Right lobe of liver (tissue), 6 donors: ENCODE measurements around the gene RNU1-2. TPM values are rescaled to one million over a fixed set of nuclear protein-coding genes. Genes with fewer than 3 reads are reported as not detected.
"Not testable (repeated sequence)": the region's sequence is repeated elsewhere in the genome, so short reads cannot be mapped to it uniquely, and the experiment has no call there.

Experiments
- ATAC-seq, 4 donors: fragments of 200-7000 bp; cut with Tn5 transposase; one replicate each; pipeline ENCODE4 v1.9.1; 2020; ENCODE audit warnings: mild to moderate bottlenecking in 4 of 4, moderate library complexity in 4 of 4
- DNase-seq, 3 donors: peaks; one replicate each; pipeline ENCODE4 v3.0.0-alpha.2; 2020
- H3K27ac ChIP-seq, 3 donors: fragments of 200-600 bp; one replicate each; pipeline ENCODE4 v1.8.0; 2022
- H3K27me3 ChIP-seq, 2 donors: fragments of 200-600 bp; one replicate each; pipeline ENCODE4 v1.8.0; 2022
- H3K36me3 ChIP-seq, 4 donors: fragments of 200-600 bp; sonication (generic) in 1 of 4; one replicate each; pipeline versions ENCODE4 v1.5.1 to v1.8.0; 2017 to 2022; ENCODE audit warnings: control low read depth in 1 of 4
- H3K4me1 ChIP-seq, 4 donors: fragments of 200-600 bp; sonication (generic) in 1 of 4; one replicate each; pipeline versions ENCODE4 v1.5.1 to v1.8.0; 2017 to 2022; ENCODE audit warnings: control low read depth in 1 of 4
- H3K4me3 ChIP-seq, 3 donors: fragments of 200-600 bp; one replicate each; pipeline ENCODE4 v1.8.0; 2022
- H3K9me3 ChIP-seq, 4 donors: fragments of 200-600 bp; sonication (generic) in 1 of 4; one replicate each; pipeline versions ENCODE4 v1.5.1 to v1.8.0; 2017 to 2022; ENCODE audit warnings: control low read depth in 1 of 4
- POLR2A ChIP-seq: fragments of 450-650 bp; IDR thresholded peaks from one replicate; pipeline ENCODE4 v1.6.1; 2017; ENCODE audit warnings: antibody characterized with exemption, mild to moderate bottlenecking
- WGBS: methylation state at CpG from one replicate; pipeline ENCODE4 v1.1.6; 2018; ENCODE audit warnings: low coverage, low lambda C conversion rate; ENCODE audit not compliant: insufficient coverage; ENCODE audit errors: missing lambda C conversion rate; 5-methylcytosine and 5-hydroxymethylcytosine counted together
- intact Hi-C, 2 donors: fragments of 100-400 bp; cut with DNase I; formaldehyde crosslinking; loops; one replicate each; pipeline versions ENCODE4 v1.11.2 to v1.14.1; 2022
- total RNA-seq, 6 experiments: library from RNA; depleted of rRNA in 2 of 6; stranded (reverse); fragments of >200 nt in 2 of 6; fragmentation: NEBNext Ultra II Directional in 3 of 6; extraction: Animal tissue kit (Norgen Biotek cat#: 25700) in 3 of 6; gene quantifications; one replicate each; pipeline versions ENCODE4 v1.1.0 to v1.2.4, GENCODE V29; 2016 to 2023
- TF ChIP-seq, protein P1 (sequence below), 4 donors: fragments of 200-600 bp in 3 of 4; fragments of 450-650 bp in 1 of 4; IDR thresholded peaks; one replicate each; pipeline versions ENCODE4 v1.5.1 to v1.8.0; 2016 to 2022; ENCODE audit warnings: antibody characterized with exemption in 4 of 4, mild to moderate bottlenecking in 2 of 4
- donor health status: DM: no; HTN: yes; CAD: no.
- donor health status: DM: no; HTN: no; CAD: no.
- donor health status: DM: no; HTN: no; CAD: no.
- donor health status: DM: no; HTN: yes; CAD: no.
- donor health status: DM: no; HTN: yes; CAD: no.

RNU1-2 gene
- total RNA-seq, 6 experiments from 2014 or later, result under 0.01 to 3,377 (median 977) TPM

DNA sequence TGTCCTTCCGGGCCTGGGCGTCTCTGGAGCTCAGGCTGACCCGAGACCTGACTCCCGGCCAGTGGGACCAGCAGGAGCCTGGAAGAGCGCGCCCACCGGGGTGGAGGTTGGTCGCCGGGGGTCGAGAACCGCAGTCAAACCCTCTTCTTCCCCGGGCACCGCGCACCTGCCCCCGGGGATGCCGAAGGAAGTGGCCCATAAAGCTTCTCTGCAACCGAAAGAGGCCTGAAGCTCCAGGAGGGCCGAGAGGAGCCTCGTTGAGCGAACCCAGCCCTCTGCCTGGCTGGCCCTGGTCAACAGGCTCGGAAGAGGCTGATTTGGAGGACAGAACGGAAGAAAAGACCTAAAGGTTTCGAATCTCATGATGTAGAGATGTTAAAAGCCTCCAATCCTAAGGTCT, 24.6 kb upstream of the RNU1-2 start:
- H3K27ac ChIP-seq, ATAC-seq, H3K4me3 ChIP-seq, H3K9me3 ChIP-seq, H3K4me1 ChIP-seq, intact Hi-C loops, H3K36me3 ChIP-seq, H3K27me3 ChIP-seq, DNase-seq: not testable (repeated sequence)
- 84% methylated on average over 10 of the region's 23 CpGs for WGBS

DNA sequence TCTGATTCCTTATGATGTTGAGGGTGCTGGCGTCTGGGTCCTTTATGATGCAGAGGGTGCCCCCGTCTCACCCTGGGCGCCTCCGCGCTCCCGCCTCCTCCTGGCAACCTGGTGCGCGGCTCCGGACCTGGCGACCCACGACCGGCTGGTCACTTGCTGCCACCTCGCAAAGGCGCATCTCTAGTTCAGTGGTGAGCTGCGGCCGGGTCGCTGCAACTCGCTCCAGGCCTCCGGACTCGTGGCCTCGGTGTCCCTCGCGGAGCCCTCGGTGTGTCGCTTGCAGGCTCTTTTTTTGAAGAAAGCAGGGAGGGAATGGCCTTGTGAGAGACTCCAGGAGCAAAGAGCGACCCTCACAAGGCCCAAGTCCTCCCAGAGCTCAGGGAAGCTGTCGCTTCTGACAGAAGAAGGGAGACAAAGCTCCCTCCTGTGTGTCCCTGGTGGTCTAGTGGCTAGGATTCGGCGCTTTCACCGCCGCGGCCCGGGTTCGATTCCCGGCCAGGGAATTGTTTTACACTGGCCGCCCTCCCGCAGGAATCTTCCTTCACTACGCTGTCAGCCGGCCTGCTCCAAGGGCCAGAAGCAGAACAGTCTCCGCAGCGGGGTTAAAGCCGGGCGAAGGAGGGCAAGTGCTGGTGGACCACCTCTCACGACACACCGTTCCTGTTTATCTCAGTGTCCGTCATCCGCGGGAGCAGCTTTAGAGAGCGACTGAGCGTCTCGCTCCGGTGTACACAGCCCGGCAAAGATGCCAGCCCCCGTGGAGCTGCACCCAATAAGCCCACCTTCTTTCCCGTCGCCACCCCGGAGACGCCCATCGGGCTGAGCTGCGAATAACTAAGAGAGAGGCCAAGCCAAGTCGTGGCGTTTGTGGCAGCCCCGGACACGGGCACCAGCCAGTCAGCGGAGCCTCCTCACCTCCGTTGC, 23.4 kb upstream of the RNU1-2 start:
- H3K4me1 ChIP-seq, H3K27me3 ChIP-seq, H3K36me3 ChIP-seq, intact Hi-C loops, H3K27ac ChIP-seq, H3K9me3 ChIP-seq: not testable (repeated sequence)
- H3K4me3 ChIP-seq, result peak overlapping the region in 2 of 3 donors; percentile 28 to 35
- 28% methylated on average over 44 of the region's 66 CpGs for WGBS
- peak; percentile 56 to 72 (median 68) for ATAC-seq
- DNase-seq, result peak in 2 of 3 donors; percentile 62 to 63

DNA sequence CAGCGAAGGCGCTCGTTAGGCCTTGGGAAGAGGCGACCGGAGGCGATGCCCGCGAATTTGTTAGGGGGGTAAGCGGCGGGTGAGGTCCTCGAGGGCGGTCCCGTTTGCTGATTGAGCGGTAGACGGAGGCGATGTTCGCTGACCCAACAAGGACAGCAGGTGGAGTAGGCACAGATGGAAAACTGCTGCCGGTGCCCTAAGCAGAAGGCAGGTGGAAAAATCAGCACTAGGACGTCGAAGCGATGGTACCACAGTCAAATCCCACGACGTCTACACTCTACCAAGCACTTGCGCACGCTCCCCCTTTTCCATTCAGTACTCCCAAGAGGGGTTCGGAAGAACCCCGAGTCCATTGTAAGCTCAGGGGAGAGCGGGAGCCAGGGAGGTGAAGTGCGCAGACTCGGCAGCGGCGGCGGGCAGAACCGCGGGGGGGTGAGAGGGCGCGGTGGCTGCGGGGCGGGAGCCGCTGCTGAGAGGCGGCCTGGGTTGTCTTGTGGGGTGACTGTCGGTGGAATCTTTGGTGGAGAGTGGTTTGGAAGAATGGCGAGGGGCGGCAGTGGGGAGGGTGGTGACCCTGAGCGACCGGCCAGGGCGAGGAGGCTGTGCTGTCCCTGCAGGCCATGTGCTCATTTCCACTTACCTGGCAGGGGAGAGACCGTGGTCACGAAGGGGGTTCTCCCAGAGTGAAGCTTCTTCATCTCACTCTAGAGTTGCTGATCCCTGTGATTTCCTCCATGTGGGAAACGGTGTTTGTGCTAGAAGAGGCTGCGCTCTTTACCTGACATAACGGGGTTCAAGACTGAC, 22.5 kb upstream of the RNU1-2 start:
- H3K9me3 ChIP-seq, H3K27me3 ChIP-seq, H3K27ac ChIP-seq, intact Hi-C loops, H3K4me1 ChIP-seq, H3K36me3 ChIP-seq: not testable (repeated sequence)
- DNase-seq, result peak; percentile 69 to 81 (median 79)
- H3K4me3 ChIP-seq, result peak overlapping the region in 2 of 3 donors; percentile 28 to 35
- WGBS, result 11% methylated on average over 29 of the region's 52 CpGs
- peak; percentile 69 to 78 (median 74) for ATAC-seq

DNA sequence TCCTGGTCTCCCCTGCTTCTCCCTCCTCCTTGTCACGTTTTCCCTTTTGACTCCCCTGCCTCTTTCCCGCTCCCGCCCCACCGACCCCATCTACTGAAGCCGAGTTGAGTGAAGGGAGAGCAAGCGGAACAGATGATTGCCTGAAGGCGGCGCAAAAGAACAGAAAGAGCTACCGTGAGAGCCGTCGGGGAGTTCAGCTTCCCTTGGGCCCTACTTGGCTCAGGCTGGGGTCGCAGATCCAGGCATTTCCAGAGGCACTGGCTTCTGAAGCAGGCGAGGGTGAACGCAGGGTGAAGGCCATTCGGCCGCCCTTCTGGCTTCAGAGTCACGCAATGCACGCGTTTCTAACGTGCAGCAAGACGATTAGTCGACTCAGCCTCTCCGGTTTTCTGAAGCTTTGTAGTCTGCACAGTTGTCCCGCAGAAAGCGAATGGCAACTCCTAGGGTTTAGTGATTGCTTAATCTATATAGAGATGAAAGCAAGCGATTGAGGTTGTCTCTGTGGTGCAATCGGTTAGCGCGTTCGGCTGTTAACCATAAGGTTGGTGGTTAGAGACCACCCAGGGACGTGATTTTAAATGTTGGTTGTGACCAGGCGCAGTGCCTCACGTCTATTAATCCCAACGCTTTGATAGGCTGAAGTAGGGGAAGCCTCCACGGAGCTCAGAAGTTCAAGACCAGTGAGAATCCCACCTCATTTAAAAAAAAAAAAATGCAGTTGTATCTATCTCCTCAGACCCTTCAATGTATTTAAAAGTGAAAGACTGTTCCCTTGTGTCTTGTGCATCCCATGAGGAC, 20.6 kb upstream of the RNU1-2 start:
- H3K27ac ChIP-seq, H3K4me3 ChIP-seq, intact Hi-C loops, DNase-seq, H3K4me1 ChIP-seq, H3K36me3 ChIP-seq, H3K27me3 ChIP-seq, H3K9me3 ChIP-seq: not testable (repeated sequence)
- 31% methylated on average over 26 of the region's 35 CpGs for WGBS
- peak in 1 of 4 donors; percentile 43 for ATAC-seq

DNA sequence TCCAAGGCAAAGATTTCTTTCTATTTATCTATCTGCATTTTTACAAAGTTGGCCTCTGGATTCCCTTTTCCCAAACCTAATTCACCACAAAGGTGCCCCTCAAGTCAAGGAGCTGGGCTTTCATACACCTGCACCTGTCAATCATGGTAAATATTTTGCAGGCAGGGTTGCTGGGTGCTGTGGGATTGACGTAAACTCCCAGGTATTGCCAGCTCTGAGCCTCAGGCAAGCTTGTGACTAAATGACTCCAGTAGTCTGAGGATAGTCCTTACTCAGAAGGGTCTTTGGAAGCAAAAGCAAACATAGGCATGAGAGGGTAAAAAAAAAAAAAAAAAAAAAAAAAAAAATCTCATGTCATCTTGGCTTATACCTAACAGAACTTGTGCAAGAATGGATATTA, 14.0 kb upstream of the RNU1-2 start:
- H3K36me3 ChIP-seq, ATAC-seq, H3K4me3 ChIP-seq, H3K27me3 ChIP-seq, H3K27ac ChIP-seq, intact Hi-C loops, H3K9me3 ChIP-seq, DNase-seq: not testable (repeated sequence)
- WGBS, result 82% methylated on average over 1 of the region's 1 CpG
- peaks cover 0 to 36% (median 16%) of the 10 kb centered on the region in 4 donors for H3K4me1 ChIP-seq

DNA sequence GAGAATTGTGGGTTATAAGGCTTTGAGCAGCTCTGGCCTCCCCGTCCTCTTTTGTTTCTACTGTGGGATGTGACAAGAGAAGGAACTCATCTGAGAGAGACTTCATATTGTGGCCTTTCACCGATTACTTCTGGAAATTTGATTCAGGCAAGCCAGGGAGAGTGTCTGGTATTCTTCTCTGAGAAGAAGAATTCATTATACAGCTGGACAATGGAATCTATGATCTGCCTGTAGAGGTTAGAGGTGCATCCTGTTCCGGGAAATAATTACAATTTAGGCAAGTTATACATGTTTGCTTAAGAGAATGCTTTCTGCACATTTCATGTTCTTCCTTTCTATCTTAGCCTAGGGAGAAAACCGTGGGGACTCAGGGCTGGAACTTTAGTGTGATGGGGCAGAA, 12.8 kb upstream of the RNU1-2 start:
- WGBS, result 46% methylated on average over 4 of the region's 4 CpGs
- H3K4me3 ChIP-seq, result no peak overlapping the region
- H3K27ac ChIP-seq, result no peak overlapping the region
- H3K4me1 ChIP-seq, result peaks cover 0 to 38% (median 16%) of the 10 kb centered on the region in 4 donors
- no peaks in the 10 kb centered on the region for H3K36me3 ChIP-seq
- ATAC-seq (peak; percentile 36 to 64 (median 46)), DNase-seq (no peak)
- intact Hi-C loops, result no loop called here
- no peak for TF ChIP-seq POLR2A
- TF ChIP-seq, protein P1, sequence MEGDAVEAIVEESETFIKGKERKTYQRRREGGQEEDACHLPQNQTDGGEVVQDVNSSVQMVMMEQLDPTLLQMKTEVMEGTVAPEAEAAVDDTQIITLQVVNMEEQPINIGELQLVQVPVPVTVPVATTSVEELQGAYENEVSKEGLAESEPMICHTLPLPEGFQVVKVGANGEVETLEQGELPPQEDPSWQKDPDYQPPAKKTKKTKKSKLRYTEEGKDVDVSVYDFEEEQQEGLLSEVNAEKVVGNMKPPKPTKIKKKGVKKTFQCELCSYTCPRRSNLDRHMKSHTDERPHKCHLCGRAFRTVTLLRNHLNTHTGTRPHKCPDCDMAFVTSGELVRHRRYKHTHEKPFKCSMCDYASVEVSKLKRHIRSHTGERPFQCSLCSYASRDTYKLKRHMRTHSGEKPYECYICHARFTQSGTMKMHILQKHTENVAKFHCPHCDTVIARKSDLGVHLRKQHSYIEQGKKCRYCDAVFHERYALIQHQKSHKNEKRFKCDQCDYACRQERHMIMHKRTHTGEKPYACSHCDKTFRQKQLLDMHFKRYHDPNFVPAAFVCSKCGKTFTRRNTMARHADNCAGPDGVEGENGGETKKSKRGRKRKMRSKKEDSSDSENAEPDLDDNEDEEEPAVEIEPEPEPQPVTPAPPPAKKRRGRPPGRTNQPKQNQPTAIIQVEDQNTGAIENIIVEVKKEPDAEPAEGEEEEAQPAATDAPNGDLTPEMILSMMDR (IDR thresholded peaks at IDR 0.05), result no peak
- no peaks in the 10 kb centered on the region for H3K27me3 ChIP-seq
- no peaks in the 10 kb centered on the region for H3K9me3 ChIP-seq

DNA sequence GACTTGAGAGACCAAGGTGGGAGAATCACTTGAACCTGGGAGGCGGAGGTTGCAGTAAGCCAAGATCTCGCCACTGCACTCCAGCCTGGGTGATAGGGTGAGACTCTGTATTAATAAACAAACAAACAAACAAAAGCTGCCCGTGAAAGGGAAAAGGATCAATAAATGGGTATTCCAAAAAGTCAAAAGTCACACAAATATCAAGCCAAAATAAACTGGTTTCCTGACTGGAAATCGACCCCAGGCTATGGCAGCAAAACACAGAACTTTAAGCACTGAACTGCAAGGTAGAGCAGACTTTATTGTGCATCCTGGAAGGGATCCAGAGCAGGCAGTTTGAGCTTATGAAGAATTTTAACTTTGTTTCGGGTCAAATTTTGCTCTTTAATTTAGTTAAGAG, 11.3 kb upstream of the RNU1-2 start:
- H3K27me3 ChIP-seq, H3K9me3 ChIP-seq, intact Hi-C loops, H3K36me3 ChIP-seq, H3K4me3 ChIP-seq: not testable (repeated sequence)
- WGBS, result 26% methylated on average over 5 of the region's 5 CpGs
- DNase-seq, result peak in 1 of 3 donors; percentile 83
- peak overlapping the region in 2 of 3 donors; percentile 3 to 55 for H3K27ac ChIP-seq
- H3K4me1 ChIP-seq, result peaks cover 0 to 40% (median 16%) of the 10 kb centered on the region in 4 donors
- peak; percentile 60 to 78 (median 69) for ATAC-seq
